ENCODE measurements around the gene TOB2.
"Not testable (repeated sequence)": the region's sequence is repeated elsewhere in the genome, so short reads cannot be mapped to it uniquely, and the experiment has no call there.

Gene TOB2

DNA sequence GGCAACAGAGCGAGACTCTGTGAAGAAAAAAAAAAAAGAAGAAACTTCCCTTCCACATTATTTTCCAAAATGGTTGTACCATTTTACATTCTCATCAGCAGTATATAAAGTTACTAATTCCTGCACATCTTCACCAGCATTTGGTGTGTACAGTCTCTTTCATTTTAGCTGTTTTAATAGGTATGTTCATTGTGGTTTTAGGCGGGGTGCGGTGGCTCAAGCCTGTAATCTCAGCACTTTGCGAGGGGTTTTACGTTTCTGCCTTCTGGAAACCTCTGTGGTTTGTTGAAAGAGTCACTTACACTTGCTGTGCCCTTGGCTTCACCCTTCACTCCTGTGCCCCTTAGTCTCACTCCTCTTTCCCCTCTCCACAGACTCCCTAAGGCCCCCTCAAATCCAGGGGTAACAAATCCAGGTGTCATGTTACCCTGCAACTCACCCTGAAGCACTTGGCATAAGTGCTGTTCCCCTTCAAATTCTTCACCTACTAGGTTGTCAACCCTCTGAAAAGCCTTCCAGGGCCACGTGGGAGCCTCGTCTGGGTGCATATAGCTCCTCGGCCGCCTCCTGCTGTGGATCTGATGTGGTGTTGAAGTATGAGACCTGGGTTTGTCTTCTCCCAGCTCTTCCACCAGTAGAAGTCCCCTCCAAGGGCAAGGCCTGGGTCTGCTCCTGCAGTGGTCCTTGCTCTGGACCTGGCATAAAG is 20.8 kb downstream of the TOB2 start:
- DNase-seq, result no peak

DNA sequence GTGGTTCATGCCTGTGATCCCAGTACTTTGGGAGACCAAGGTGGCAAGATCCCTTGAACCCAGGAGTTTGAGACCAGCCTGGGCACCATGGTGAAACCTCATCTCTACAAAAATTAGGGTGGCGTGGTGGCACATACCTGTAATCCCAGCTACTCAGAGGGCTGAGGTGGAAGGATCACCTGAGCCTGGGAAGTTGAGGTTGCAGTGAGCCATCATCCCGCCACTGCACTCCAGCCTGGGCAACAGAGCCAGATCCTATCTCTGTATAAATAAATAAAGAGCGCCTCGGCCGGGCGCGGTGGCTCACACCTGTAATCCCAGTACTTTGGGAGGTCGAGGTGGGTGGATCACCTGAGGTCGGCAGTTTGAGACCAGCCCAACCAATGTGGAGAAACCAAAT is 27.9 kb downstream of the TOB2 start:
- no peak for DNase-seq

GRCh38 chr22:41417622-41418390 is 28.8 kb downstream of the TOB2 start:
- DNase-seq, result no peak

- no peak for DNase-seq
Measured at GRCh38 chr22:41415554-41415953, 31.0 kb downstream of the TOB2 start.

GRCh38 chr22:41411021-41411851 is 35.4 kb downstream of the TOB2 start:
- DNase-seq, result no peak

- no peak for DNase-seq
Measured at GRCh38 chr22:41410311-41410751, 36.3 kb downstream of the TOB2 start.

GRCh38 chr22:41408665-41409064 is 37.9 kb downstream of the TOB2 start:
- DNase-seq, result no peak

- no peak for DNase-seq
Measured at GRCh38 chr22:41407433-41407832, 39.2 kb downstream of the TOB2 start.

DNA sequence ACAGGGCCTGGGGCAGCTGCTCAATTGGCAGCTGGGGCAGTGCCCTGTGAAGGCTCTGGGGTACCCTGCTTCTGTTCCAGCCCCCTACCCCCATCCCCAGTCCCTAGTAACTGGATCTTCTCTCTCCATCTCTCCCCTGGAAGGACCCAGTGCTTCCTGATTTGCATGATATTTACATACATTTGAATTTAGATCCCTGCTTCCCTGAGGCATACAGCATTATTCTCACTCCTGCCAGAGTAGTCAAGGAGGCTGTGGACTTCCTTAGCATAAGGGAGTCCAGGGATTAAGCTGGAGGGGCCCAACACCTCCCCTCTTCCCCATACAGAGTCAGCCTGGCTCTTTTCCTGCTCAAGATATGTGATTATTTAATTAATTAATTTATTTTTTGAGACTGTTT is 40.2 kb downstream of the TOB2 start:
- DNase-seq, result no peak

GRCh38 chr22:41405588-41405987 is 41.0 kb downstream of the TOB2 start:
- DNase-seq, result no peak

DNA sequence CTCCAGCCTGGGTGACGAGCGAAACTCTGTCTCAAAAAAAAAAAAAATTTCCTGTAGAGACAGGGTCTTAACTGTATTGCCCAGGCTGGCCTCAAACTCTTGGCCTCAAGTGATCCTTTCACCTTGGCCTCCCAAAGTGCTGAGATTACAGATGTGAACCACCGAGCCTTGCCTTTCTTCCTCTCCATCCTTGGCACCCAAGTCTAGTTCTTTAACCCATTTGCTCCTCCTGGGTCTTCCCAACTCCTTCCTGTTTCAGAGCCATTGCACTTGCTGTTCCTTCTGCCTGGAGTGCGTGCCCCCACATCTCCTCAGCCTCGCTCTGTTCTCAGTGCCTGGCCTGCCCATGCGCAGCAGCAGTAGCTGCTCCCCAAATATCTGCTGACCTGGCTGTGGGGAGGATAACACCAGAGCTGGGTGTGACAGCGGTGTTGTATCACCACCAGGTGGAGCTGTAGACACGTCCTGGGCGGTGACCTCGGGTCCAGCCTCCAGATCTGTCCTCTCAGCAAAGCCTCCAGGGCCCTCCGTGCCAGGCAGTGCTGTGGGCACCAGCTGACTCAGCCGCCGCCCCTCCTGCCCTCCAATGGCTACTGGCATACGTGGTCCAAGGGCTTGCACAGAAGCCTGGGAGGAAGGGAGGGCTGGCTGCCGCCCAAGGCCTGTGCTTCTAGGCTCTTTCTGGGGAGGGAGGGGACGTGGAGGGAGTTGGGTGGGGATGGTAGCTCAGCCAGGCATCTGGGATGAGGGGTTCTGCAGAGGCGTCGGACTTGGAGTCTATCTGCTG is 42.9 kb downstream of the TOB2 start:
- peak; percentile 50 for DNase-seq

GRCh38 chr22:41402851-41403250 is 43.8 kb downstream of the TOB2 start:
- not testable (repeated sequence) for DNase-seq

DNA sequence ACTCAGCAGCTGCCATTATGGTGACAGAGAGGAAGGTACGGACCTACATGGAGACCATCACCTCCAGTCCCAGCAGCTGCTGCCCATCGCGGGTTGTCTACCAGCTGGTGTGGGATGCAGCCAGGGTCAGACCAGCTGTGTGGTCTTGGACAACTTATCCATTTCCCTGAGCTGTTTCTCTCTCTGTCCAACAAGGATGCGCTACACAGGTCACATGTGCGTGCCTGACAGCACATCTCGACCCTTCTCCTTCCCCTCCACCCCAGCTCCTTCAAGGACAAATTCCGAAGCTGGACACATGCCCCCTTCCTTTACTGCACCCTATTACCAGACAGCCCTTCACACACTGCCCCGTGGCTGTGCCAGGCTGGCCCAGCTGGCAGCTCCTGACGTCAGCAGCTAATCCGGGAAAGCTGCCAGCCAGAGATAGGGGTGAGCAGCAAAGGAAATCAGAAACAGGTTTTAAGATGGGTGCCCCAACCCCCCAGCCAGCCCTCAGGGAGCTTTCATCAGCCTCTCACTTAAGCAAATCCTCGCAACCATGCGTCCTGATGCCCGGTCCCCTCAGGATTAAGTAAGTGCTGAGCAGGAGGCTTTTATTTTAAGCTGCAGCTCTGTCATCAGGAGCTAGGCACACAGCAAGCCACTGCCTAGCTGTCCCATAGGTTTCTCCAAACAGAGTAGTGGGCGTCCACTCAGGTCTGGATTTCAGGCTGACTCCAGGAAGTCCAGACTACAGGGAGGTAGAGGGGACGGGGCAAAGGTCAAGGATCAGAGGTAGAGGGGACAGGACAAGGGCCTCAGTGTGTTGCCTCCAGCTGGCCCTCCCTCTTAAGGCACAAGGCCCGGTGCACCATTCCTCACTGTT is 44.6 kb downstream of the TOB2 start:
- DNase-seq, result peak; percentile 93

DNA sequence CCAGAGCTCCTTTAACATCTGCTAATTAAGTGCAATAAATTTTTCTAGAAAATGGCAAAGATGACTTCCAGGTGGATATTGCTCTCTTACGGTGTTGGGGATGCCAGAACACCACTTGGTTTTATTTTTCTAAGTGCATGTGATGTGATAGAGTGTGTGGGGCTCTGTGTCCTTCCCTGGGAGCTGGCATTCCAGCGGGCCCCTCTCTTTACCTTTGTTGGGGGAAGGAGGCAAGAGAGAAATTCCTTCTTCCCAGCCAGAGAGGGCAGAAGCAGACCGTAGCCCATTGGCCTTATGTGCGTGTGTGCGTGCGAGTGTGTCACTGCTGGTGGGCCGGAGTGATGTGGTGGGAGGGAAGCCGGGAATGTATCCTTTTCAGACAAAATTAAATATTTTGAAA is 47.7 kb downstream of the TOB2 start:
- DNase-seq, result no peak

- DNase-seq, result no peak
Measured at GRCh38 chr22:41397143-41397811, 49.3 kb downstream of the TOB2 start.

GRCh38 chr22:41395531-41396240 is 50.9 kb downstream of the TOB2 start:
- no peak for DNase-seq

DNA sequence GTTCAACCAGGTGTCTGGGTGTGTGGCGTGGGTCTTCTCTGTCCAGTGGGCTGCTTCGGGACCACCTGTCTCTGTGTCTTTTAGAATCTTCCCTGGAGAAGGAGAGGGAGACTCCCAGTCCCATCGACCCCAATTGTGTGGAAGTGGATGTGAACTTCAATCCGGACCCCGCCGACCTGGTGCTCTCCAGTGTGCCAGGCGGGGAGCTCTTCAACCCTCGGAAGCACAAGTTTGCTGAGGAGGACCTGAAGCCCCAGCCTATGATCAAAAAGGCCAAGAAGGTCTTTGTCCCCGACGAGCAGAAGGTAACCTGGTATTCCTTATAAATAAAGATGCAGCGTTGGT is 52.6 kb downstream of the TOB2 start:
- no peak for DNase-seq

DNA sequence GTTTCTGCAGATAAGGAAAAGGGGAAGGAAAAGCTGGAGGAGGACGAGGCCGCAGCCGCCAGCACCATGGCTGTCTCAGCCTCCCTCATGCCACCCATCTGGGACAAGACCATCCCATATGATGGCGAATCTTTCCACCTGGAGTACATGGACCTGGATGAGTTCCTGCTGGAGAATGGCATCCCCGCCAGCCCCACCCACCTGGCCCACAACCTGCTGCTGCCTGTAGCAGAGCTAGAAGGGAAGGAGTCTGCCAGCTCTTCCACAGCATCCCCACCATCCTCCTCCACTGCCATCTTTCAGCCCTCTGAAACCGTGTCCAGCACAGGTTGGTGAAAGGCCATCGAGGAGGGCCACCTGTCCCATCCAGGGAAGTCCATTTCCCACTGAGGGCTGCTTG is 59.3 kb downstream of the TOB2 start:
- no peak for DNase-seq

GRCh38 chr22:41384128-41384527 is 62.5 kb downstream of the TOB2 start:
- no peak for DNase-seq

Data from NCI-H524 treated with DMSO at 0.1 percent for 48 hours (cell line).